Nephron progenitor cell (in vitro differentiated cells): ENCODE measurements around the gene TTLL4.

Source experiments
- DNase-seq: peaks from one replicate; pipeline ENCODE4 v3.0.0; 2021
- H3K27ac Mint-ChIP-seq: 2 replicates; pipeline ENCODE4 v1.8.0; 2021; ENCODE audit warnings: mild to moderate bottlenecking, moderate library complexity, mixed read lengths
- H3K27me3 Mint-ChIP-seq: 2 replicates; pipeline ENCODE4 v1.8.0; 2021; ENCODE audit warnings: mild to moderate bottlenecking, low read depth, mixed read lengths; ENCODE audit not compliant: poor library complexity
- H3K36me3 Mint-ChIP-seq: 2 replicates; pipeline ENCODE4 v1.8.0; 2021; ENCODE audit warnings: low read depth, mixed read lengths
- H3K4me1 Mint-ChIP-seq: 2 replicates; pipeline ENCODE4 v1.8.0; 2021; ENCODE audit warnings: mixed read lengths
- H3K4me3 Mint-ChIP-seq: 2 replicates; pipeline ENCODE4 v1.8.0; 2021; ENCODE audit warnings: mild to moderate bottlenecking, moderate library complexity, mixed read lengths
- H3K9me3 Mint-ChIP-seq: 2 replicates; pipeline ENCODE4 v1.8.0; 2021; ENCODE audit warnings: mild to moderate bottlenecking, moderate library complexity, mixed read lengths
- CTCF ChIP-seq: fragments of 200-600 bp; sonication (generic); IDR thresholded peaks from 2 replicates; pipeline ENCODE4 v1.5.0; 2021; ENCODE audit warnings: antibody characterized with exemption

TTLL4 gene

GRCh38 chr2:218799990-218800389 lies 89.4 kb downstream of the TTLL4 start:
- Mint-ChIP-seq H3K9me3 (peaks cover 14% of the 10 kb centered on the region), H3K4me1 (peaks cover 22% of the 10 kb centered on the region), H3K4me3 (no peak overlapping the region), H3K27me3 (no peaks in the 10 kb centered on the region), H3K36me3 (peaks cover 10% of the 10 kb centered on the region), H3K27ac (no peak overlapping the region)
- DNase-seq = no peak
- no peak for TF ChIP-seq CTCF

DNA sequence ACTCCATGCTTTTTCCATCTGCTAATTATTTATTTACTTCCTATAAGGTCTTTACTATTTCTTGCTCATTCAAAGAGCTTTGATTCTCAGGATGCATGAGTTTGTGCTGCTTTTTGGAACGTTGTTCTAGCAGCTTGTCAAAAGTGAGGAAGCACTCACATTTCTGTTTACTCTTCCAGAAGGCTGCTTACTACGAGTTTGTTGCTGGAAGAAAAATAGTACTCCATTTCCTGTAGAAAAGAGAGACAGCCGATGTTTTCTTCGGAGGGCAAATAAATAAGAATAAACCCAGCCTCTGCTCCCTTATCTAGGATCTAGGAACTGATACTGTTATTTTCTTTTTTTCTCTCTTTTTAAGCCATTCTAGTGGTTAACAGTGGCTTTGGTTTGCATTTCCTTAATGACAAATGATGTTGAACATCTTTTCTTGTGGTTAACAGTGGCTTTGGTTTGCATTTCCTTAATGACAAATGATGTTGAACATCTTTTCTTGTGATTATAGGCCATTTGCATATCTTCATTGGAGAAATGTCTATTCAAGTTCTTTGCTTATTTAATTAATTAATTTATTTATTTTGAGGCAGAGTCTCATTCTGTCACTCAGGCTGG lies 91.9 kb downstream of the TTLL4 start:
- peaks cover 18% of the 10 kb centered on the region for H3K9me3 Mint-ChIP-seq
- TF ChIP-seq CTCF = no peak
- no peak overlapping the region for H3K27ac Mint-ChIP-seq
- DNase-seq = no peak
- peaks cover 39% of the 10 kb centered on the region for H3K4me1 Mint-ChIP-seq
- peaks cover 14% of the 10 kb centered on the region for H3K36me3 Mint-ChIP-seq
- H3K27me3 Mint-ChIP-seq = no peaks in the 10 kb centered on the region
- H3K4me3 Mint-ChIP-seq = no peak overlapping the region

DNA sequence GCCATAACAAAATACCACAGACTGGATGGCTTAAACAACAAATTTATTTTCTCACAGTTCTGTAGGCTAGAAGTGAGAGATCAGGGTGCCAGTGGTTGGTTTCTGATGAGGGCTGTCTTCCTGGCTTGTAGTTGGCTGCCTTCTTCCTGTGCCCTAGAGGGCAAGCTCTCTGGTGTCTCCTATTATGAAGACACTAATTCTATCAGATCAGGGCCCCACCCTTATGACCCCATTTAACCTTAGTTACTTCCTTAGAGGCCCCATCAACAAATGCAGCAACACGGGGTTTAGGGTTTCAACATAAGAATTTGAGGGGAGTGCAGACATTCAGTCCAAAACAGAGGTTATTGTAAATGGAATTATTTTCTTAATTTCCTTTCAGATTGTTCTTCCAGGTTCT lies 94.2 kb downstream of the TTLL4 start:
- Mint-ChIP-seq H3K27me3 (no peaks in the 10 kb centered on the region), H3K4me1 (peaks cover 28% of the 10 kb centered on the region), H3K9me3 (peaks cover 18% of the 10 kb centered on the region), H3K27ac (no peak overlapping the region), H3K36me3 (peaks cover 14% of the 10 kb centered on the region), H3K4me3 (no peak overlapping the region)
- TF ChIP-seq CTCF = no peak
- DNase-seq = no peak
